Activated naive CD4-positive, alpha-beta T cell treated with anti-CD3 and anti-CD28 coated beads, Interleukin-2, amount 50 U/mL, for 24 hours (primary cell): ENCODE results near the gene PUM1.
"Not testable (repeated sequence)": the region's sequence is repeated elsewhere in the genome, so short reads cannot be mapped to it uniquely, and the experiment has no call there.

ENCODE experiments used
- H3K27ac Mint-ChIP-seq: one replicate; pipeline ENCODE4 v1.8.0; 2021; ENCODE audit warnings: mild to moderate bottlenecking, mixed read lengths
- H3K27me3 Mint-ChIP-seq: one replicate; pipeline ENCODE4 v1.8.0; 2021; ENCODE audit warnings: mixed read lengths
- H3K36me3 Mint-ChIP-seq: one replicate; pipeline ENCODE4 v1.8.0; 2021; ENCODE audit warnings: mixed read lengths
- H3K4me1 Mint-ChIP-seq: one replicate; pipeline ENCODE4 v1.8.0; 2021; ENCODE audit warnings: mixed read lengths
- H3K4me3 Mint-ChIP-seq: one replicate; pipeline ENCODE4 v1.8.0; 2021; ENCODE audit warnings: mild to moderate bottlenecking, mixed read lengths
- H3K9me3 Mint-ChIP-seq: one replicate; pipeline ENCODE4 v1.8.0; 2021; ENCODE audit warnings: mixed read lengths

Gene PUM1

GRCh38 chr1:30950700-30951099 is 114.8 kb downstream of the PUM1 start:
- H3K36me3 Mint-ChIP-seq = peaks cover 17% of the 10 kb centered on the region
- no peak overlapping the region for H3K27ac Mint-ChIP-seq
- H3K4me1 Mint-ChIP-seq = peaks cover 36% of the 10 kb centered on the region
- no peak overlapping the region for H3K4me3 Mint-ChIP-seq
- no peaks in the 10 kb centered on the region for H3K27me3 Mint-ChIP-seq
- no peaks in the 10 kb centered on the region for H3K9me3 Mint-ChIP-seq

GRCh38 chr1:30950053-30950452 is 115.5 kb downstream of the PUM1 start:
- H3K4me1 Mint-ChIP-seq = peaks cover 38% of the 10 kb centered on the region
- no peaks in the 10 kb centered on the region for H3K9me3 Mint-ChIP-seq
- H3K36me3 Mint-ChIP-seq = peaks cover 20% of the 10 kb centered on the region
- H3K4me3 Mint-ChIP-seq = no peak overlapping the region
- H3K27me3 Mint-ChIP-seq = no peaks in the 10 kb centered on the region
- no peak overlapping the region for H3K27ac Mint-ChIP-seq

DNA sequence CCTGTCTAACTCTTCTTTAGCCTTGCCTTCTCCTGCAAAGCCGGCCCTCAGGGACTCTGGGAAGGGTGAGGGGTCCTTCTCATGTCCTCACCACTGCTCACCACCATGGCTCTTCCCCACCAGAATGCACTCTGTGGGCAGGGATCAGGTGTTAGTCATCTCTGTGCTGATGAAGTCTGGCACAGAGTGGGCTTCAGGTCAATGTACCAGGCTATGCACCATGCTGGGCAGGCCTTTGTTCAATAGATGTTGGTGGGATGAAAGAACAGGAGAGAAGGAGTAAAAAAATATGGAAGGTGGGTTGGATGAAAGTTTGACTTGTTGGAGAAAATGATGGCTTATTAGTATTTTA is 116.1 kb downstream of the PUM1 start:
- H3K27ac Mint-ChIP-seq, H3K4me3 Mint-ChIP-seq, H3K27me3 Mint-ChIP-seq, H3K9me3 Mint-ChIP-seq: not testable (repeated sequence)
- peaks cover 20% of the 10 kb centered on the region for H3K36me3 Mint-ChIP-seq
- peaks cover 38% of the 10 kb centered on the region for H3K4me1 Mint-ChIP-seq

GRCh38 chr1:30948813-30949486 is 116.6 kb downstream of the PUM1 start:
- peaks cover 20% of the 10 kb centered on the region for H3K36me3 Mint-ChIP-seq
- not testable (repeated sequence) for H3K9me3 Mint-ChIP-seq, H3K27me3 Mint-ChIP-seq, H3K4me3 Mint-ChIP-seq
- peak overlapping the region; percentile 51 for H3K27ac Mint-ChIP-seq
- H3K4me1 Mint-ChIP-seq = peaks cover 38% of the 10 kb centered on the region

GRCh38 chr1:30948278-30948677 is 117.2 kb downstream of the PUM1 start:
- H3K36me3 Mint-ChIP-seq = peaks cover 20% of the 10 kb centered on the region
- no peaks in the 10 kb centered on the region for H3K27me3 Mint-ChIP-seq
- H3K4me1 Mint-ChIP-seq = peaks cover 33% of the 10 kb centered on the region
- no peaks in the 10 kb centered on the region for H3K9me3 Mint-ChIP-seq
- no peak overlapping the region for H3K4me3 Mint-ChIP-seq
- no peak overlapping the region for H3K27ac Mint-ChIP-seq

DNA sequence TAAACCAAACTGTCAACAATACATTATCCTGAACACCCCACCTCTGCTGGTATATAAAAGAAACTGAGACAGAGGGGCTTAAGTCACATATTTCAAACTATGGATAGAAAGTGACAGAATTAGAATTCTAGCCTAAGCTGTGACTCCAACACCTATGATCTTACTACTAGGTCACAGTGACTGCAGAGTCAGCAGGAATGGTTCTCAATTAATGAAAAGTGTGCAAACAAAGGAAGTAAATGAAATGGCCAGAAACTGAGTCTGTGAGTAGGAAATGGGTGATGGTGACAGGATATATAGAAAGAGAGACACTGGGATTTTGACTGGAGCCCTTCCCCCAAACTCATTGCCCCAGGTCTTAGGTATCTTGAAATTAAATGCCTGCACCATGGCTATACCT is 118.3 kb downstream of the PUM1 start:
- Mint-ChIP-seq H3K36me3 (peaks cover 16% of the 10 kb centered on the region), H3K4me3 (no peak overlapping the region), H3K27ac (no peak overlapping the region), H3K27me3 (no peaks in the 10 kb centered on the region), H3K4me1 (peaks cover 25% of the 10 kb centered on the region), H3K9me3 (no peaks in the 10 kb centered on the region)

GRCh38 chr1:30942326-30942963 is 123.1 kb downstream of the PUM1 start:
- Mint-ChIP-seq H3K27ac (peak overlapping the region; percentile 30), H3K36me3 (peaks cover 5% of the 10 kb centered on the region), H3K4me3 (no peak overlapping the region), H3K4me1 (peaks cover 3% of the 10 kb centered on the region), H3K9me3 (no peaks in the 10 kb centered on the region), H3K27me3 (no peaks in the 10 kb centered on the region)

DNA sequence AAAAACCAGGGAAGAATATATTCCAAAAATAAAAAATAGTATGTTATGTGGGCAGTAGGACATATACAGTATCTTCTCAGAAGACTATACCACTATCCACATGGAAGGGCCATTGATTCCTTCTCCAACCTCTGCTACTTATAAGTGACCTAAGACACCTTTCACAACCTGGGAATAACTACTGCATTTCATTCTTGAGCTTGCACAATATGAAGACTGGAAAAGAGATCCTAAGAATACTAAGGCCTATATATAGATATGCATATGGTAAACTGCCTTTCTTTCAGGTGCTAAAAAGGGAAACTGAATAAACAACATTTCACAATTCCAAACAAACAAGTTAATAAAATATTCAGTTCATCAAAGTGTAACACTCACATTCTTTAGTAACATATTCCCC is 125.0 kb downstream of the PUM1 start:
- Mint-ChIP-seq H3K4me3 (no peak overlapping the region), H3K4me1 (peaks cover 3% of the 10 kb centered on the region), H3K27ac (no peak overlapping the region), H3K9me3 (no peaks in the 10 kb centered on the region), H3K27me3 (no peaks in the 10 kb centered on the region), H3K36me3 (peaks cover 11% of the 10 kb centered on the region)

- Mint-ChIP-seq H3K27me3 (no peaks in the 10 kb centered on the region), H3K36me3 (peaks cover 14% of the 10 kb centered on the region), H3K4me1 (no peaks in the 10 kb centered on the region), H3K27ac (peak overlapping the region; percentile 24), H3K4me3 (no peak overlapping the region), H3K9me3 (no peaks in the 10 kb centered on the region)
Observed at GRCh38 chr1:30936541-30937171, 128.9 kb downstream of the PUM1 start.

GRCh38 chr1:30935758-30936157 is 129.8 kb downstream of the PUM1 start:
- peaks cover 14% of the 10 kb centered on the region for H3K36me3 Mint-ChIP-seq
- not testable (repeated sequence) for H3K4me1 Mint-ChIP-seq, H3K27me3 Mint-ChIP-seq, H3K4me3 Mint-ChIP-seq, H3K9me3 Mint-ChIP-seq, H3K27ac Mint-ChIP-seq

- Mint-ChIP-seq H3K9me3 (no peaks in the 10 kb centered on the region), H3K27me3 (no peaks in the 10 kb centered on the region), H3K4me1 (no peaks in the 10 kb centered on the region), H3K4me3 (no peak overlapping the region), H3K27ac (no peak overlapping the region), H3K36me3 (peaks cover 13% of the 10 kb centered on the region)
Observed at GRCh38 chr1:30934613-30935012, 130.9 kb downstream of the PUM1 start.

- Mint-ChIP-seq H3K4me3 (no peak overlapping the region), H3K36me3 (peaks cover 13% of the 10 kb centered on the region), H3K27ac (no peak overlapping the region), H3K9me3 (no peaks in the 10 kb centered on the region), H3K4me1 (no peaks in the 10 kb centered on the region), H3K27me3 (no peaks in the 10 kb centered on the region)
Observed at GRCh38 chr1:30933874-30934252, 131.7 kb downstream of the PUM1 start.

DNA sequence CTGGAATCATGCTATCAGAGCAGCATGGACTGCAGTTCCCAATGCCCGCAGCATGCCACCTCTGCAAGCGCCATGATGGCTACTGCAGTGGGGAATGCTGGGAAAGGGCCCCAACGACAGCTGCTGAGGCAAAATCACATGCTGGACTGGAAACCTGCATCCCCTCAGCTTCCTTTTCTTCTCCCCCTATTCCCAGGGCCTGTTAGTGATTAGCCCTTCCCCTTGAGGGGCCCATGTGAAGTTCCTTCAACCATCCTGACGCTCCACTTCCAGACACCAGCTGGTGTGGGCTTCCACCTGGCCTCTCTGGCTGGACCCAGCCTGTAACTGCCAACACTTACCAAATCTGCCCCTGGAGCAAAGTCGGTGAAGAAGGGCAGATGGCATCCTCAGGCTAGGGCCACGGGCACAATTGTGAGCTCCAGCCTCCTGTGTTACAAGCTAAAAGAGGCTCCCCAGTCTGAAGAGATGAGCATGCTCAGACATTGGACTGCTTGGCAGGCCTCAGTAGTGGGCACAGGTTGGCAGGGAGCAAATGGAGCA is 134.8 kb downstream of the PUM1 start:
- no peak overlapping the region for H3K4me3 Mint-ChIP-seq
- H3K27ac Mint-ChIP-seq = peak overlapping the region; percentile 43
- H3K27me3 Mint-ChIP-seq = no peaks in the 10 kb centered on the region

GRCh38 chr1:30929944-30930525 is 135.5 kb downstream of the PUM1 start:
- Mint-ChIP-seq H3K9me3 (no peaks in the 10 kb centered on the region), H3K4me3 (no peak overlapping the region), H3K4me1 (no peaks in the 10 kb centered on the region), H3K27ac (no peak overlapping the region), H3K27me3 (no peaks in the 10 kb centered on the region), H3K36me3 (peaks cover 4% of the 10 kb centered on the region)

More for the DNA sequence above, 134.8 kb downstream of the PUM1 start:
- Mint-ChIP-seq H3K36me3 (peaks cover 7% of the 10 kb centered on the region), H3K4me1 (no peaks in the 10 kb centered on the region), H3K9me3 (no peaks in the 10 kb centered on the region)

DNA sequence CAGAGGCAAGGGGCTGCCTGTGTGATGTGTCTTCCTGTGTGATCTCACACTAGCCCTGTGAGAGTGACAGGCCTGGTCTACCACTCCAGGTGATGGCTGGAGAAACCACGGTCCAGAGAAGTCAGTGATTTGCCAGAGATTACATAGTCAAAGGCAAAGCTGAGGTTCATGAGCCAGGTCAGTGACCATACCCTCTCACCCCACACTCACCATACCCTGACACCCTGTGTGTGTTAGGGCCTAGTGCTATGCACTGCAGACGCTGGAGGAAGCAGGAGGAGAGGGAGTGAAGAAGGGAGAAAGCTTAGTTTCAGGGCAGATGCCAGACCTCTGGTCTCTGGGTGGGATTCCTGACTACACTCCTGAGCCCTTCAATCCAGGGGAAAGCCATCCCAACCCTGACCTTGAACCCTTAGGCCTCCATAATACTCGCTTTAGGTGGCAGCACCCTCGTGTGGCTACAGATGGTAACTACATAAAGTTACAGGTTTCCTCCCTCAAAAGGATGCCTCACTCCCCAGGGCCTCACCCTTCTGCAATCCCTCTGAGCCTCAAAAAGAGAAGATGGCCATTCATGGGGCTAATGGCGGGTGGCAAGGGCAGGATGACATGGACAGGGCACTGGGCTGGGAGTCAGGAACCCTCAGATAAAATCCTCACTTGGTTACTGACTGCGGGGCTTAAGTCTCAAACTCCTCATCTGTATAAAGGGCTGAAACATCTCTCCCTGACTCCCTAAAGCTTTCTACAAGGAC is 136.2 kb downstream of the PUM1 start:
- Mint-ChIP-seq H3K4me1 (no peaks in the 10 kb centered on the region), H3K27ac (no peak overlapping the region), H3K27me3 (no peaks in the 10 kb centered on the region)

More for the DNA sequence above, 136.2 kb downstream of the PUM1 start:
- Mint-ChIP-seq H3K36me3 (no peaks in the 10 kb centered on the region), H3K9me3 (no peaks in the 10 kb centered on the region), H3K4me3 (no peak overlapping the region)
